H1 (cell line): Measurements from ENCODE around the gene ZC2HC1C. TPM values are rescaled to one million over a fixed set of nuclear protein-coding genes. Genes with fewer than 3 reads are reported as not detected.

Experiments used
- CREB1 ChIP-seq: IDR thresholded peaks from 2 replicates; pipeline ENCODE4 v1.6.1; 2012; ENCODE audit warnings: inconsistent platforms
- GABPA ChIP-seq: IDR thresholded peaks from 2 replicates; pipeline ENCODE4 v1.6.1; 2011; ENCODE audit warnings: mild to moderate bottlenecking, low read length, moderate library complexity, borderline replicate concordance; ENCODE audit not compliant: insufficient read depth
- JUND ChIP-seq: IDR thresholded peaks from 2 replicates; pipeline ENCODE4 v1.6.1; 2011; ENCODE audit warnings: mild to moderate bottlenecking, improper control_type of control experiment, low read length
- NRF1 ChIP-seq: IDR thresholded peaks from 2 replicates; pipeline ENCODE4 v1.6.1; 2011; ENCODE audit warnings: mild to moderate bottlenecking, low read depth, low read length, improper control_type of control experiment
- SIX5 ChIP-seq: IDR thresholded peaks from 2 replicates; pipeline ENCODE4 v1.6.1; 2011; ENCODE audit warnings: mild to moderate bottlenecking, low read depth, low read length
- TAF1 ChIP-seq: IDR thresholded peaks from 2 replicates; pipeline ENCODE4 v1.6.1; 2011; ENCODE audit warnings: mild to moderate bottlenecking, low read depth, low read length
- polyA plus RNA-seq, 7 experiments: library from polyadenylated mRNA; depleted of rRNA in 3 of 7; stranded (reverse) in 5 of 7; unstranded in 2 of 7; fragments of >200 nt in 5 of 7; fragments of 200-250 nt in 2 of 7; gene quantifications; 1 replicate in 5 of 7; 2 replicates in 1 of 7; 4 replicates in 1 of 7; pipeline versions ENCODE4 v1.2.1 to v1.2.3, GENCODE V29; 2011 to 2013; ENCODE audit warnings: missing spikeins in 2 of 7, mixed read lengths in 2 of 7
- total RNA-seq: library from RNA; stranded (reverse); fragmentation: NEBNext Ultra II Directional; extraction: Animal tissue kit (Norgen Biotek cat#: 25700); gene quantifications from 2 replicates; pipeline ENCODE4 v1.2.1, GENCODE V29; 2021
- TF ChIP-seq, protein P1 (sequence below), 3 experiments: IDR thresholded peaks; 1 replicate in 2 of 3; 2 replicates in 1 of 3; pipeline versions ENCODE4 v1.5.1 to v1.6.1; 2011; ENCODE audit warnings: low read length in 3 of 3, mild to moderate bottlenecking in 3 of 3, inconsistent platforms in 2 of 3, low read depth in 1 of 3, moderate library complexity in 1 of 3; ENCODE audit not compliant: insufficient read depth in 1 of 3; ENCODE audit errors: control extremely low read depth in 1 of 3

The ZC2HC1C gene
- total and polyA plus RNA-seq, 2 of the 8 experiments (the other 6 are each of a cell fraction or from before 2014, with no cell fraction given) = 0.57 to 1.2 TPM

DNA sequence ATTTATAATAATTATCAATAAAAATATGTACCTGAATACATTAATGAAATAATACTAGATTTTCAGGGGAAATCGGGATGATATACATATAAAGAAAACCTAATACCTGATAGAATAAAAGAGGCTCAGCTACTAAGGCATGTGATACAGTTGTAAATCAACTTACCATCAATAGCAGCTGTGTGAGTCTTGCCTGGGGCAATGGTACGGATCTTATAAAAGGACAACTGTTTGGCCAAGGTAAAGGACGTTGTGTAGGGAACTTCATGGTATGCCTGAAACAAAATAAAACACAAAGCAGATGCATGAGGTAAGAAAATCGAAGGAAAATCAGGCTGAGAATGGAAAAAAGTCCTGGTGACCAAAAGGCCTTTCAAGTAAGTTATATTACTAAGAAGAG is 32.0 kb downstream of the ZC2HC1C start (continued):
- TF ChIP-seq, protein P1, sequence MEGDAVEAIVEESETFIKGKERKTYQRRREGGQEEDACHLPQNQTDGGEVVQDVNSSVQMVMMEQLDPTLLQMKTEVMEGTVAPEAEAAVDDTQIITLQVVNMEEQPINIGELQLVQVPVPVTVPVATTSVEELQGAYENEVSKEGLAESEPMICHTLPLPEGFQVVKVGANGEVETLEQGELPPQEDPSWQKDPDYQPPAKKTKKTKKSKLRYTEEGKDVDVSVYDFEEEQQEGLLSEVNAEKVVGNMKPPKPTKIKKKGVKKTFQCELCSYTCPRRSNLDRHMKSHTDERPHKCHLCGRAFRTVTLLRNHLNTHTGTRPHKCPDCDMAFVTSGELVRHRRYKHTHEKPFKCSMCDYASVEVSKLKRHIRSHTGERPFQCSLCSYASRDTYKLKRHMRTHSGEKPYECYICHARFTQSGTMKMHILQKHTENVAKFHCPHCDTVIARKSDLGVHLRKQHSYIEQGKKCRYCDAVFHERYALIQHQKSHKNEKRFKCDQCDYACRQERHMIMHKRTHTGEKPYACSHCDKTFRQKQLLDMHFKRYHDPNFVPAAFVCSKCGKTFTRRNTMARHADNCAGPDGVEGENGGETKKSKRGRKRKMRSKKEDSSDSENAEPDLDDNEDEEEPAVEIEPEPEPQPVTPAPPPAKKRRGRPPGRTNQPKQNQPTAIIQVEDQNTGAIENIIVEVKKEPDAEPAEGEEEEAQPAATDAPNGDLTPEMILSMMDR (IDR thresholded peaks at IDR 0.05; ENCODE audit: control extremely low read depth in 1 of 3, insufficient read depth in 1 of 3, low read depth in 1 of 3, low read length in 3 of 3) = no peak
- TF ChIP-seq SIX5 (no peak), NRF1 (no peak), GABPA (no peak), JUND (no peak), TAF1 (no peak), CREB1 (no peak)
